Testis (tissue), 2 donors: ENCODE measurements around the gene CALHM1.

Source experiments
- POLR2A ChIP-seq: fragments of 450-650 bp; IDR thresholded peaks from one replicate; pipeline ENCODE4 v1.6.1; 2017; ENCODE audit warnings: antibody characterized with exemption, mild to moderate bottlenecking, moderate library complexity
- TF ChIP-seq, protein P1 (sequence below), 3 experiments: fragments of 450-650 bp in 2 of 3; fragments of 200-600 bp in 1 of 3; sonication (generic) in 1 of 3; IDR thresholded peaks; one replicate each; pipeline ENCODE4 v1.5.1; 2016 to 2019; ENCODE audit warnings: antibody characterized with exemption in 3 of 3, mild to moderate bottlenecking in 2 of 3, moderate library complexity in 1 of 3

DNA sequence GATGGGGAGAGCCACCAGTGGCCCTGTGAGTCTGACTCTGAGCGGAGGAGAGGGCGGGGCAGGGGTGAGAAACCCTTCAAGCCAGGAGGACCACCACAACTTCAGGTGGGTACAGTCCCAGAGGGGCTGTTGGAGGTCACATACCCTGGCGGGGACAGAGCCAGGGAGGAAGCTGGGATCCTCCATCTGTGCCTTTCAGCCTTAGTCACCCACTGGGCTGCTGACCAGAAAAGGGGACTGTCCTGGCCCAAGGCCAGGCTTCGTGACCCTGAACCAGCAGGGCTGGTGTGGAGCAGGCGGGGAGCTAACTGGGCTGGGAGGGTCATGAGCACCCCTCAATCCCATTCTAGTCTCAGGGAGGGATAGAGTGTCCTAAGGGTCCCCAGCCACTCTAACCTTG, 21.8 kb upstream of the CALHM1 start:
- TF ChIP-seq, protein P1, sequence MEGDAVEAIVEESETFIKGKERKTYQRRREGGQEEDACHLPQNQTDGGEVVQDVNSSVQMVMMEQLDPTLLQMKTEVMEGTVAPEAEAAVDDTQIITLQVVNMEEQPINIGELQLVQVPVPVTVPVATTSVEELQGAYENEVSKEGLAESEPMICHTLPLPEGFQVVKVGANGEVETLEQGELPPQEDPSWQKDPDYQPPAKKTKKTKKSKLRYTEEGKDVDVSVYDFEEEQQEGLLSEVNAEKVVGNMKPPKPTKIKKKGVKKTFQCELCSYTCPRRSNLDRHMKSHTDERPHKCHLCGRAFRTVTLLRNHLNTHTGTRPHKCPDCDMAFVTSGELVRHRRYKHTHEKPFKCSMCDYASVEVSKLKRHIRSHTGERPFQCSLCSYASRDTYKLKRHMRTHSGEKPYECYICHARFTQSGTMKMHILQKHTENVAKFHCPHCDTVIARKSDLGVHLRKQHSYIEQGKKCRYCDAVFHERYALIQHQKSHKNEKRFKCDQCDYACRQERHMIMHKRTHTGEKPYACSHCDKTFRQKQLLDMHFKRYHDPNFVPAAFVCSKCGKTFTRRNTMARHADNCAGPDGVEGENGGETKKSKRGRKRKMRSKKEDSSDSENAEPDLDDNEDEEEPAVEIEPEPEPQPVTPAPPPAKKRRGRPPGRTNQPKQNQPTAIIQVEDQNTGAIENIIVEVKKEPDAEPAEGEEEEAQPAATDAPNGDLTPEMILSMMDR (IDR thresholded peaks at IDR 0.05) = no peak
- TF ChIP-seq POLR2A = no peak
